A549 (cell line): ENCODE measurements around the gene NRXN3.

Experiments used
- BCL3 ChIP-seq: fragments of >200 bp; sonication (Bioruptor Twin); formaldehyde crosslinking; IDR thresholded peaks from 3 replicates; pipeline ENCODE4 v1.6.1; 2016
- CTCF ChIP-seq: fragments of >200 bp; sonication (Bioruptor Twin); formaldehyde crosslinking; IDR thresholded peaks from 3 replicates; pipeline ENCODE4 v1.5.1; 2016
- MAX ChIP-seq: IDR thresholded peaks from 2 replicates; pipeline ENCODE4 v1.6.1; 2012
- POLR2A ChIP-seq: IDR thresholded peaks from 2 replicates; pipeline ENCODE4 v1.6.1; 2012; ENCODE audit warnings: mild to moderate bottlenecking, low read length

GRCh38 chr14:79576424-79576823, 1406.3 kb downstream of the NRXN3 start:
- TF ChIP-seq MAX (no peak), BCL3 (no peak), POLR2A (no peak), CTCF (no peak)
